ENCODE data around the gene LILRA2. TPM values are rescaled to one million over a fixed set of nuclear protein-coding genes. Genes with fewer than 3 reads are reported as not detected.

The LILRA2 gene
- total RNA-seq, 1 experiment from 2014 or later, result not detected

Other genes with a start within 250 kb of the LILRA2 start
- gene LILRA4, start 234.6 kb upstream of the LILRA2 start, total RNA-seq (2014; rRNA removed; shearing (Covaris generic)), result not detected in 2 replicates
- gene LAIR1, start 208.9 kb upstream of the LILRA2 start, total RNA-seq (2014; rRNA removed; shearing (Covaris generic)), result 0.12 TPM in 1 of 2 replicates, not detected in the other
- not detected in 2 replicates for gene TTYH1, start 158.3 kb upstream of the LILRA2 start, total RNA-seq (2014; rRNA removed; shearing (Covaris generic))
- 7.1 and 9.0 TPM in 2 replicates for gene LENG8, start 124.6 kb upstream of the LILRA2 start, total RNA-seq (2014; rRNA removed; shearing (Covaris generic))
- 0.88 and 1.4 TPM in 2 replicates for gene LENG9, start 110.0 kb upstream of the LILRA2 start, total RNA-seq (2014; rRNA removed; shearing (Covaris generic))
- 1.1 and 1.7 TPM in 2 replicates for gene CDC42EP5, start 100.5 kb upstream of the LILRA2 start, total RNA-seq (2014; rRNA removed; shearing (Covaris generic))
- gene LAIR2, start 71.0 kb upstream of the LILRA2 start, total RNA-seq (2014; rRNA removed; shearing (Covaris generic)), result not detected in 2 replicates
- not detected in 2 replicates for gene LILRA1, start 19.8 kb downstream of the LILRA2 start, total RNA-seq (2014; rRNA removed; shearing (Covaris generic))
- gene LILRB1, start 56.7 kb downstream of the LILRA2 start, total RNA-seq (2014; rRNA removed; shearing (Covaris generic)), result not detected in 2 replicates
- gene LILRB4, start 89.2 kb downstream of the LILRA2 start, total RNA-seq (2014; rRNA removed; shearing (Covaris generic)), result not detected in 2 replicates
- gene KIR3DL3, start 150.7 kb downstream of the LILRA2 start, total RNA-seq (2014; rRNA removed; shearing (Covaris generic)), result not detected in 2 replicates
- not detected in 2 replicates for gene KIR2DL3, start 164.7 kb downstream of the LILRA2 start, total RNA-seq (2014; rRNA removed; shearing (Covaris generic))
- gene KIR2DL1, start 196.0 kb downstream of the LILRA2 start, total RNA-seq (2014; rRNA removed; shearing (Covaris generic)), result not detected in 2 replicates
- not detected in 2 replicates for gene KIR2DL4, start 229.8 kb downstream of the LILRA2 start, total RNA-seq (2014; rRNA removed; shearing (Covaris generic))
- not detected in 2 replicates for gene KIR3DL1, start 242.7 kb downstream of the LILRA2 start, total RNA-seq (2014; rRNA removed; shearing (Covaris generic))